PC-3 (cell line): ENCODE data around the gene RAB7A. TPM values are rescaled to one million over a fixed set of nuclear protein-coding genes. Genes with fewer than 3 reads are reported as not detected.

Source experiments
- ATAC-seq: fragments of 200-7000 bp; cut with Tn5 transposase; 2 replicates; pipeline ENCODE4 v1.9.1; 2020; ENCODE audit warnings: mild to moderate bottlenecking, moderate library complexity
- BruUV-seq: library from RNA; stranded (reverse); fragments of 400-500 nt; replicated peaks from 2 replicates; lab custom pipeline; 2021; lab: Mats Ljungman, UMichigan
- CTCF ChIA-PET: fragments of 300-600 bp; sonication (Branson Sonifier 250); formaldehyde crosslinking; loops from one replicate; lab custom pipeline; 2022; ENCODE audit warnings: antibody characterized with exemption; lab: Charles Lee
- POLR2A ChIA-PET: fragments of 300-600 bp; sonication (Branson Sonifier 250); formaldehyde crosslinking; loops from one replicate; lab custom pipeline; 2022; ENCODE audit warnings: antibody characterized with exemption; ENCODE audit not compliant: unreplicated experiment; lab: Charles Lee
- DNase-seq: peaks from one replicate; pipeline ENCODE4 v3.0.0-alpha.2; 2015
- H2AFZ ChIP-seq: fragments of 300-600 bp; sonication (generic); 2 replicates; pipeline ENCODE4 v1.6.0; 2016; ENCODE audit warnings: antibody characterized with exemption, low read length
- H3F3A ChIP-seq: fragments of 300-600 bp; sonication (generic); one replicate; pipeline ENCODE4 v1.6.0; 2017; ENCODE audit warnings: antibody characterized with exemption, low read length, control low read depth, mild to moderate bottlenecking; ENCODE audit not compliant: unreplicated experiment
- H3K27ac ChIP-seq: fragments of 300-600 bp; sonication (generic); 2 replicates; pipeline ENCODE4 v1.5.1; 2016; ENCODE audit warnings: mild to moderate bottlenecking, low read length
- H3K27me3 ChIP-seq: fragments of 300-600 bp; sonication (generic); 2 replicates; pipeline ENCODE4 v1.6.1; 2016; ENCODE audit warnings: low read length, mixed read lengths
- H3K36me3 ChIP-seq: fragments of 300-600 bp; sonication (generic); 2 replicates; pipeline ENCODE4 v1.6.1; 2016; ENCODE audit warnings: low read depth, mixed run types, low read length, mixed read lengths
- H3K4me1 ChIP-seq: fragments of 300-600 bp; sonication (generic); 2 replicates; pipeline ENCODE4 v1.5.1; 2016; ENCODE audit warnings: low read length; ENCODE audit not compliant: insufficient read depth
- H3K4me2 ChIP-seq: fragments of 300-600 bp; sonication (generic); 2 replicates; pipeline ENCODE4 v1.6.0; 2016; ENCODE audit warnings: low read length
- H3K4me3 ChIP-seq: fragments of 300-600 bp; sonication (generic); 2 replicates; pipeline ENCODE4 v1.5.1; 2016; ENCODE audit warnings: mild to moderate bottlenecking, low read length, mixed read lengths
- H3K79me2 ChIP-seq: fragments of 300-600 bp; sonication (generic); 2 replicates; pipeline ENCODE4 v1.6.1; 2017; ENCODE audit warnings: low read length, mixed read lengths
- H3K9ac ChIP-seq: fragments of 300-600 bp; sonication (generic); 2 replicates; pipeline ENCODE4 v1.6.0; 2016; ENCODE audit warnings: mild to moderate bottlenecking, low read length
- H3K9me2 ChIP-seq: fragments of 300-600 bp; sonication (generic); replicated peaks from 2 replicates; pipeline ENCODE4 v1.6.1; 2016; ENCODE audit warnings: mixed run types, low read length, mixed read lengths
- H3K9me3 ChIP-seq: fragments of 300-600 bp; sonication (generic); 2 replicates; pipeline ENCODE4 v1.6.1; 2016; ENCODE audit warnings: low read length, mixed read lengths
- H4K20me1 ChIP-seq: fragments of 300-600 bp; sonication (generic); 2 replicates; pipeline ENCODE4 v1.6.1; 2016; ENCODE audit warnings: low read length, mixed read lengths
- EZH2 ChIP-seq: fragments of 300-600 bp; sonication (generic); IDR thresholded peaks from one replicate; pipeline ENCODE4 v1.6.1; 2017; ENCODE audit warnings: antibody characterized with exemption, mild to moderate bottlenecking, low read length; ENCODE audit not compliant: unreplicated experiment
- EZH2phosphoT487 ChIP-seq: fragments of 300-600 bp; sonication (generic); IDR thresholded peaks from 2 replicates; pipeline ENCODE4 v1.6.1; 2018; ENCODE audit warnings: mild to moderate bottlenecking, antibody characterized with exemption, low read length, borderline replicate concordance
- intact Hi-C: fragments of 100-400 bp; cut with micrococcal nuclease; formaldehyde crosslinking; loops from 2 replicates; pipeline ENCODE4 v1.9.0; 2023
- total RNA-seq: library from RNA; depleted of rRNA; stranded (reverse); fragments of >200 nt; gene quantifications from 2 replicates; pipeline ENCODE4 v1.2.3, GENCODE V29; 2014
- TF ChIP-seq, protein P1 (sequence below): fragments of 300-600 bp; sonication (generic); conservative IDR thresholded peaks from 2 replicates; pipeline ENCODE4 v1.5.1; 2017; ENCODE audit warnings: antibody characterized with exemption, low read depth, mild to moderate bottlenecking, low read length

The RAB7A gene
- total RNA-seq, 1 experiment from 2014 or later = 48.0 TPM

DNA sequence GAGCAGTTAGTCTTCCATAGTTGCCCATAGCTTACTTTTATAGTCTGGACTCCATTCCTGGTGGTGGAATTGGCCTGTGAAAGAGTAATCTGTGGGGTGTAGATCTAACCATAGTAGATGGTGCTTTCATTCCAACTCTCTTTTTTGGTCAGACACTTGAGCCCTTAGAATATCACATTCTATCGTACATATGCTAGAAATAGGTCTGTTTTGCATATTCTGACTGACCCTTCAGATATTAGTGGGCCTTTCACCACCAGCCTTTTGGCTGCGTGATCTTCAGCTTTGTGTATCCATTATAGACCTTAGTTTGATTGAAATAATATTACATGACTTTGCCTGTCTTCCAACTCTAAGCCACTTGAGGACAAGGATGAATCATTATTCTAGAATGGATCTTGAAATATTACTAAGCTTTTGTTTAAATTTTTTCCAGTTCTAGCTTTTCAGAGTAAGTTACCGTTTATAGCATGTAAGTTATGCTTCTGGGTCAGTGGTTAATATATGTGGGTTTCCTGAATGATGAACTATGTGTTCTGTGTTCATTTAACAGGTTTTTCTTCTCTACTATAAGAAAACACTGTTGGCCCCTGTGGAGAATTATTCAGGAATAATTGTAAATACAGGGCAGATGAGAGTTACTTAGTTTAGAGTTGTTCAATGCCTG lies 8.7 kb downstream of the RAB7A start:
- Histone ChIP-seq H2AFZ (no peak overlapping the region), H3K9me3 (no peaks in the 10 kb centered on the region), H3K4me3 (no peak overlapping the region), H4K20me1 (peaks cover 67% of the 10 kb centered on the region), H3K4me1 (no peaks in the 10 kb centered on the region), H3K79me2 (peaks cover 99% of the 10 kb centered on the region), H3F3A (no peaks in the 10 kb centered on the region), H3K9me2 (no peaks in the 10 kb centered on the region), H3K9ac (no peak overlapping the region), H3K36me3 (peaks cover 4% of the 10 kb centered on the region; the same call in 1 of the 2 replicates), H3K27me3 (no peaks in the 10 kb centered on the region), H3K27ac (no peak overlapping the region), H3K4me2 (no peak overlapping the region)
- CTCF ChIA-PET = no interaction called here
- DNase-seq = no peak
- TF ChIP-seq EZH2 (no peak), EZH2phosphoT487 (no peak)
- TF ChIP-seq, protein P1, sequence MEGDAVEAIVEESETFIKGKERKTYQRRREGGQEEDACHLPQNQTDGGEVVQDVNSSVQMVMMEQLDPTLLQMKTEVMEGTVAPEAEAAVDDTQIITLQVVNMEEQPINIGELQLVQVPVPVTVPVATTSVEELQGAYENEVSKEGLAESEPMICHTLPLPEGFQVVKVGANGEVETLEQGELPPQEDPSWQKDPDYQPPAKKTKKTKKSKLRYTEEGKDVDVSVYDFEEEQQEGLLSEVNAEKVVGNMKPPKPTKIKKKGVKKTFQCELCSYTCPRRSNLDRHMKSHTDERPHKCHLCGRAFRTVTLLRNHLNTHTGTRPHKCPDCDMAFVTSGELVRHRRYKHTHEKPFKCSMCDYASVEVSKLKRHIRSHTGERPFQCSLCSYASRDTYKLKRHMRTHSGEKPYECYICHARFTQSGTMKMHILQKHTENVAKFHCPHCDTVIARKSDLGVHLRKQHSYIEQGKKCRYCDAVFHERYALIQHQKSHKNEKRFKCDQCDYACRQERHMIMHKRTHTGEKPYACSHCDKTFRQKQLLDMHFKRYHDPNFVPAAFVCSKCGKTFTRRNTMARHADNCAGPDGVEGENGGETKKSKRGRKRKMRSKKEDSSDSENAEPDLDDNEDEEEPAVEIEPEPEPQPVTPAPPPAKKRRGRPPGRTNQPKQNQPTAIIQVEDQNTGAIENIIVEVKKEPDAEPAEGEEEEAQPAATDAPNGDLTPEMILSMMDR = no peak
- intact Hi-C loops = no loop called here
- BruUV-seq = no TSS peak
- ATAC-seq = no peak
- POLR2A ChIA-PET = interaction anchor here (0.6 kb wide), 1 partner anchor 34 kb away, joined by 24 read pairs; no protein-coding TSS in a partner anchor

DNA sequence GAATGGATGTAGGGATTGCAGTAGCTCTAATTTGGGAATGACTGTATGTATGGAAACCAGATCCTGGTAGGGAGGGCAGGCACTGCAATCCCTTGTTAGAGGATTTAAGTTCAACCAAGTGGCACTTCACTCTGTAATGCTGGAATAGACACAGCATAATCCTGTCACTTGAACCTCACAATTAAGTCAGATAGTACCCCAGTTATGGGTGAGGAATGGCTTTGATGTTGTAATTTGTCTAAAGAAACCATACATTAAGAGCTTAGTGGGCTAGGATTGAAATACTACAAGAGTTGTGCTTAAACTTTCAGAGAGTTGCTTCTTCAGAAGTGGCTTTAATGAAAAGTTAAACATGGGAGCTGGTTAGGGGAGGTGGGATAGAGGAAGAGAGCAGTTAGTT lies 9.3 kb downstream of the RAB7A start:
- Histone ChIP-seq H3K36me3 (peaks cover 4% of the 10 kb centered on the region; the same call in 1 of the 2 replicates), H3K4me3 (no peak overlapping the region), H3K27me3 (no peaks in the 10 kb centered on the region), H3K9ac (no peak overlapping the region), H3K4me1 (no peaks in the 10 kb centered on the region), H2AFZ (no peak overlapping the region), H4K20me1 (peaks cover 63% of the 10 kb centered on the region), H3K79me2 (peaks cover 99% of the 10 kb centered on the region), H3K9me2 (no peaks in the 10 kb centered on the region), H3K9me3 (no peaks in the 10 kb centered on the region), H3K27ac (no peak overlapping the region), H3K4me2 (no peak overlapping the region), H3F3A (no peaks in the 10 kb centered on the region)
- ChIA-PET CTCF (no interaction called here), POLR2A (interaction anchor here (0.6 kb wide), 1 partner anchor 34 kb away, joined by 24 read pairs; no protein-coding TSS in a partner anchor)
- TF ChIP-seq EZH2 (no peak), EZH2phosphoT487 (no peak)
- TF ChIP-seq, protein P1 = no peak
- DNase-seq = no peak
- ATAC-seq = no peak
- BruUV-seq = no TSS peak
- intact Hi-C loops = no loop called here

DNA sequence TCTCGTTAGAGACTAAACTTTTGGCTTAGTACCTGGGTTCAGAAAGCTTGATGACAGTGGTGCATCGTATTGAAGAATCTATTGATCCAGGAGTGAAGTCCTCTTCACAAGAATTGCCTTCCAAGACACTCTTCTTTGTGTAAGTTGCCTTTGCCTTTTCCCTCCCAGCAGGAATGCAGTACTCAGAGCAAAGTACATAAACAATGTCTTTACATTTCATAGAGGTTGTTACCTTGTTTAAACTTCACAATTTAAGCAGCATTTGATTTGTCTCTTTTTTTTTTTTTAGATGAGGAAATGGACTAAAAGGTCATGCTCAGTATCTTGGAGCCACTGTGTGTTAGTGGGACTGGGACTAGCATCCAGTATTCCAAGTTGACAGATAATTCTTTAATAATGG lies 9.9 kb downstream of the RAB7A start:
- Histone ChIP-seq H2AFZ (no peak overlapping the region), H3K9me2 (no peaks in the 10 kb centered on the region), H3K4me1 (no peaks in the 10 kb centered on the region), H4K20me1 (peaks cover 57% of the 10 kb centered on the region), H3K27me3 (no peaks in the 10 kb centered on the region), H3K79me2 (peaks cover 97% of the 10 kb centered on the region), H3F3A (no peaks in the 10 kb centered on the region), H3K27ac (no peak overlapping the region), H3K36me3 (peaks cover 4% of the 10 kb centered on the region; the same call in 1 of the 2 replicates), H3K9ac (no peak overlapping the region), H3K4me2 (no peak overlapping the region), H3K9me3 (no peaks in the 10 kb centered on the region), H3K4me3 (no peak overlapping the region)
- ChIA-PET POLR2A (no interaction called here), CTCF (no interaction called here)
- no peak for TF ChIP-seq EZH2
- TF ChIP-seq, protein P1 = no peak
- TF ChIP-seq EZH2phosphoT487 = no peak
- BruUV-seq = no TSS peak
- DNase-seq (no peak), ATAC-seq (no peak)
- intact Hi-C loops = no loop called here
